Activated CD8-positive, alpha-beta T cell treated with anti-CD3 and anti-CD28 coated beads for 36 hours (primary cell): ENCODE measurements around the gene NOC2L. TPM values are rescaled to one million over a fixed set of nuclear protein-coding genes. Genes with fewer than 3 reads are reported as not detected.

Experiments used
- ATAC-seq: fragments of 200-7000 bp; cut with Tn5 transposase; one replicate; pipeline ENCODE4 v1.10.0; 2021; ENCODE audit warnings: mild to moderate bottlenecking, moderate library complexity
- CTCF ChIA-PET: fragments of 350-600 bp; sonication (Branson Sonifier 250); formaldehyde crosslinking; loops from one replicate; lab custom pipeline; 2021; ENCODE audit warnings: antibody characterized with exemption; lab: Charles Lee
- POLR2A ChIA-PET: fragments of 350-600 bp; sonication (Branson Sonifier 250); formaldehyde crosslinking; loops from one replicate; lab custom pipeline; 2021; ENCODE audit warnings: antibody characterized with exemption; lab: Charles Lee
- DNase-seq: peaks from one replicate; pipeline ENCODE4 v3.0.0-alpha.2; 2020
- H3K27ac Mint-ChIP-seq: one replicate; pipeline ENCODE4 v1.8.0; 2021; ENCODE audit warnings: mild to moderate bottlenecking, mixed read lengths
- H3K27me3 Mint-ChIP-seq: one replicate; pipeline ENCODE4 v1.8.0; 2021; ENCODE audit warnings: mixed read lengths
- H3K36me3 Mint-ChIP-seq: one replicate; pipeline ENCODE4 v1.8.0; 2021; ENCODE audit warnings: low read depth, mixed read lengths
- H3K4me1 Mint-ChIP-seq: one replicate; pipeline ENCODE4 v1.8.0; 2021; ENCODE audit warnings: low read depth, mixed read lengths
- H3K4me3 Mint-ChIP-seq: one replicate; pipeline ENCODE4 v1.8.0; 2021; ENCODE audit warnings: mild to moderate bottlenecking, moderate library complexity, mixed read lengths
- H3K9me3 Mint-ChIP-seq: one replicate; pipeline ENCODE4 v1.8.0; 2021; ENCODE audit warnings: mixed read lengths
- intact Hi-C: fragments of 100-400 bp; cut with micrococcal nuclease; formaldehyde crosslinking; loops from one replicate; pipeline ENCODE4 v1.10.0; 2022
- total RNA-seq, 2 experiments: library from RNA; stranded (reverse); gene quantifications; one replicate each; pipeline ENCODE4 v1.2.3, GENCODE V29; 2021
- TF ChIP-seq, protein P1 (sequence below): fragments of 200-600 bp; IDR thresholded peaks from one replicate; pipeline ENCODE4 v1.8.0; 2022; ENCODE audit warnings: antibody characterized with exemption, mild to moderate bottlenecking

NOC2L gene
- total RNA-seq, 2 experiments from 2014 or later: 138 to 139 TPM

DNA sequence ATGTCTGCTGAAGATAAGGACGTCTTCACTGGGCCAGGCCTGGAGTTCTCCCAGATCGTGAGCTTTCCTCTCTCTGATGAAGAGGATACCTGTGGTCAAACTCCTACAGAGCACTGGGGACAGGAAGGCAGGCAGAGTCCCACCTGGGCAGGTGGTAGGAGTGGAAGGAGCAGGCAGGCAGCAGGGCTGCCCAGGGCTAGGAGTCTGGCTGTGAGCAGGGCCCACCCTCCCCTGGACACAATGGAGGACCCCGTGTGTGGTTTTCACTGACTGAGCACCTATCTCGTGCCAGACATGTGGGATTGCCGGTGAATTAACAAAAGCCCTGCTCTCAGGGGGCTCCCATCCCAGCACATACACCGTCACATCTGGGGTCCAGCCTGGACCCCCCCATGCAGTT is 40.2 kb downstream of the NOC2L start:
- ATAC-seq: no peak
- Mint-ChIP-seq H3K4me3 (no peak overlapping the region), H3K4me1 (peaks cover 15% of the 10 kb centered on the region), H3K9me3 (no peaks in the 10 kb centered on the region), H3K27me3 (peaks cover 31% of the 10 kb centered on the region), H3K36me3 (no peaks in the 10 kb centered on the region), H3K27ac (no peak overlapping the region)
- TF ChIP-seq, protein P1, sequence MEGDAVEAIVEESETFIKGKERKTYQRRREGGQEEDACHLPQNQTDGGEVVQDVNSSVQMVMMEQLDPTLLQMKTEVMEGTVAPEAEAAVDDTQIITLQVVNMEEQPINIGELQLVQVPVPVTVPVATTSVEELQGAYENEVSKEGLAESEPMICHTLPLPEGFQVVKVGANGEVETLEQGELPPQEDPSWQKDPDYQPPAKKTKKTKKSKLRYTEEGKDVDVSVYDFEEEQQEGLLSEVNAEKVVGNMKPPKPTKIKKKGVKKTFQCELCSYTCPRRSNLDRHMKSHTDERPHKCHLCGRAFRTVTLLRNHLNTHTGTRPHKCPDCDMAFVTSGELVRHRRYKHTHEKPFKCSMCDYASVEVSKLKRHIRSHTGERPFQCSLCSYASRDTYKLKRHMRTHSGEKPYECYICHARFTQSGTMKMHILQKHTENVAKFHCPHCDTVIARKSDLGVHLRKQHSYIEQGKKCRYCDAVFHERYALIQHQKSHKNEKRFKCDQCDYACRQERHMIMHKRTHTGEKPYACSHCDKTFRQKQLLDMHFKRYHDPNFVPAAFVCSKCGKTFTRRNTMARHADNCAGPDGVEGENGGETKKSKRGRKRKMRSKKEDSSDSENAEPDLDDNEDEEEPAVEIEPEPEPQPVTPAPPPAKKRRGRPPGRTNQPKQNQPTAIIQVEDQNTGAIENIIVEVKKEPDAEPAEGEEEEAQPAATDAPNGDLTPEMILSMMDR: no peak
- intact Hi-C loops: no loop called here
- ChIA-PET CTCF (no interaction called here), POLR2A (no interaction called here)
- DNase-seq: no peak

DNA sequence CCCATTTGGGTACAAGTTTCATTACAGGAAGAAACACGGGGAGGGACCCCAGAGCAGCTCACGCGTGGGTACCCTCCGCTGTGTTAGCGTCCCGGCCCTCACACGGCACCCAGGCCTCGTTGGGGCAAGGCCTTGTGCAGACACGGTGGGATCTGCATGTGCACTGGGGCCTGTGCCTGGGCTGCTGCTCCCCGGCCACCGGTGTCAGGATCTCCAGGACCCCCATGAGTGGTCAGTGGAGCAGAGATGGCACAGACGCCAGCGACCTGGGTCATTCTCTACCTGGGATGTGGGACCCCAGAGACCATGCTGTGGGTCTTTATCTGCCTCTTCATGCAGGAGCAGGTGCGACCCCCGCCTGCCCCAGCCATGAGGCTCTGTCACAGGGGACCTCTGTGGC is 40.7 kb downstream of the NOC2L start:
- intact Hi-C loops: no loop called here
- Mint-ChIP-seq H3K9me3 (no peaks in the 10 kb centered on the region), H3K36me3 (no peaks in the 10 kb centered on the region), H3K27ac (no peak overlapping the region), H3K4me3 (no peak overlapping the region), H3K27me3 (peaks cover 30% of the 10 kb centered on the region), H3K4me1 (peaks cover 14% of the 10 kb centered on the region)
- no peak for DNase-seq
- no peak for ATAC-seq
- ChIA-PET POLR2A (no interaction called here), CTCF (no interaction called here)
- TF ChIP-seq, protein P1: no peak

DNA sequence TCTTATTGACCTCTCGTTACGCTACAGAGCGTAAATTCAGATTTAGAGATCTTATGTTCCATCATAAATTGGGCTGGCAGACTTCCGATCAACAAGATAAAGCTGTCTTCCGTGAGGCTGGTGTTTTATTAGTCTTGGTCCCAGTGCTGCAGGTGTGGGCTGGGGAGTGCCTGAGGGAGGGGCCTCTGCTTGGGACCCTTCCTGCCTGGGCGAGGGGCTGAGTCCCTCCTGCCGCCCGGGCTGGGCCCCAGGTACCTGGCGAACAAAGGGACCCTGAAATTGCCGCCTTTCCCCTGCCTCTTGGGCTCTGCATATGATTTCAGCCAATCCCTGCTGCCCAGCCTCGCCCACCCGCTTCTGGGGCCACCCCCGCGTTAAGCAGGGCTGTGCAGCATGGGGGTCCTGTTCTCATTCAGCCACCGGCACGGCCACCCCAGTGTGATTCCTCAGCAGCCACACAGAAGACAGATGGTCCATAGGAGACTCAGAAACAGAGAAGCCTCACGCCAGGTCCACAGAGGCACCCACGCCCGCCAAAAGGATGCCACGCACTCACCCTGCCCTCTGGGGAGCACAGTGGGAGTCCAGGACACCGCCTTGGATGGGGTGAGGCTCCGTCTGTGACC is 41.5 kb downstream of the NOC2L start:
- peaks cover 26% of the 10 kb centered on the region for H3K27me3 Mint-ChIP-seq
- ATAC-seq (no peak), DNase-seq (no peak)
- no peaks in the 10 kb centered on the region for H3K9me3 Mint-ChIP-seq
- ChIA-PET POLR2A (interaction anchor here (1.2 kb wide), 1 partner anchor 13 kb away, joined by 3 read pairs; no protein-coding TSS in a partner anchor), CTCF (no interaction called here)
- H3K27ac Mint-ChIP-seq: no peak overlapping the region
- H3K4me3 Mint-ChIP-seq: no peak overlapping the region
- intact Hi-C loops: no loop called here
- TF ChIP-seq, protein P1: no peak
- H3K4me1 Mint-ChIP-seq: peaks cover 9% of the 10 kb centered on the region
- H3K36me3 Mint-ChIP-seq: no peaks in the 10 kb centered on the region

DNA sequence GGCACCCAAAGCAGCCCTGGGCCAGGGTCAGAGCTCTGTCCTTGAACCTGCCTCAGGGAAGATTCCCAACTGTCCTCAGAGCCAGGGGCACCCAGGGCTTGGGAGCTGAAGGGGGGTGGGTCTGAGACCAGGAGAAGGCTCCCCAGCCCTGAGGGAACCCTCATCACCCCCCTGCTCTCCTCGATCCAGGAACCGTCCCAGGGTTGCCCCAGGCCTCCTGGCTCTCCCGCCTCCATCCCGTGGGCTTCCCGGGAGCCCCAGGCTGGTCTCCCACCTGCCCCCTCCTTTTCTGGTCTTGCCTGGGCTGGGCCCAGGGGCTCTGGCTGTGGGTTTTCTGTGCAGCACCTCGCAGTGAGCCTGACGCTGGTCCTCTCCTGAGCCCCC is 42.0 kb downstream of the NOC2L start:
- ChIA-PET CTCF (no interaction called here), POLR2A (interaction anchor here (1.0 to 1.2 kb wide), 2 partner anchors 14 to 23 kb away, joined by 3 read pairs; no protein-coding TSS in a partner anchor)
- no peaks in the 10 kb centered on the region for H3K36me3 Mint-ChIP-seq
- intact Hi-C loops: no loop called here
- H3K4me3 Mint-ChIP-seq: no peak overlapping the region
- no peak for ATAC-seq
- no peak for DNase-seq
- H3K4me1 Mint-ChIP-seq: peaks cover 9% of the 10 kb centered on the region
- H3K27ac Mint-ChIP-seq: no peak overlapping the region
- no peaks in the 10 kb centered on the region for H3K9me3 Mint-ChIP-seq
- TF ChIP-seq, protein P1: no peak
- H3K27me3 Mint-ChIP-seq: peaks cover 25% of the 10 kb centered on the region

DNA sequence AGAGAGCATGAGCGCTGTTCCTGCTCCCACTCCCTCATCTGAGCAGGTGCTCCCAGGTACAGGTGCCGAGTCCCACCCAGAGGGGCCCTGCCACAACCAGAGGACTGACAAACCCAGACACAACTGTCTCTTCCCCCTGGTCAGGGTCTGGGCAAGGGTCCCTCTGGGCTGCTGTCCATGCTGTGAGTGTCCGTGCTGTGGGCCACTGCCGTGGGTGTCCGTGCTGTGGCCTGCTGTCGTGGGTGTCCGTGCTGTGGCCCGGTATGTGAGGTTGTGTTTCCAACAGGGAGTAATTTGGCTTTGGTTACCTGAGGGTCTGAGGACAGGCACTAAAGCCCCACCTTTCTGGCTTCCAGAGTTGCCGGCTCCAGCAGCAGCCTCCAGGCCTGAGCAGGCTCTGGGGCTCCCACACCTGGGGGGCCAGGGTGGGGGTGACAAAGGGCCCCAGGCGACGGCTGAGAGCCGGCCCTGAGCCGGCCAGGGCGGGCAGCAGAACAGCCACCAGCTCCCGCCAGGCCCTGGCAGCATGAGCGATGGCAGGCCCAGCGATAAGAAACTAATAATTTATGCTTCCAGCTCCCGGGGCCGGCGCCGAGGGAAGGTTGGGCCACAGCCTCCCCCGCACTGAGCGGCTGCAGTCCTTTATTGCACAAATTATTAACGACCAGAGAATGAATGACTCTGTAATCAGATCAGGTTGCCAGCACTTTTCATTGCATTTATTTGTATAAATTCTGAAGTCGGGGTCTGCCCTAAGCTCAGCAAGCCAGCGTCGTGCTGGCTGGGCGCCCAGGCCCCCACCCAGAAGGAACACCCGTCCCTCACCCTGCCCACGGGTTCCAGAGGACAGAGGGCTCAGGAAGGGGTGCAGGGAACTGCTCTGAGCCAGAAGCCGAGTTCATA is 42.6 kb downstream of the NOC2L start:
- Mint-ChIP-seq H3K36me3 (no peaks in the 10 kb centered on the region), H3K27ac (no peak overlapping the region), H3K27me3 (peaks cover 21% of the 10 kb centered on the region), H3K4me1 (peaks cover 6% of the 10 kb centered on the region), H3K9me3 (no peaks in the 10 kb centered on the region), H3K4me3 (no peak overlapping the region)
- intact Hi-C loops: no loop called here
- ChIA-PET POLR2A (interaction anchor here (1.0 kb wide), 1 partner anchor 24 kb away, joined by 3 read pairs; no protein-coding TSS in a partner anchor), CTCF (no interaction called here)
- DNase-seq (peak; percentile 0), ATAC-seq (no peak)
- TF ChIP-seq, protein P1: no peak
